Bronchial epithelial cell (primary cell): ENCODE data around the gene GRK3. TPM values are rescaled to one million over a fixed set of nuclear protein-coding genes. Genes with fewer than 3 reads are reported as not detected.
"Not testable (repeated sequence)": the region's sequence is repeated elsewhere in the genome, so short reads cannot be mapped to it uniquely, and the experiment has no call there.

Source experiments
- DNase-seq: peaks from one replicate; pipeline ENCODE4 v3.0.0-alpha.2; 2010; ENCODE audit warnings: low read depth
- FAIRE-seq: peaks from 2 replicates; lab custom pipeline; 2011; peaks lifted over from hg19 to GRCh38; lab: Jason Lieb, UNC
- H3K27me3 ChIP-seq: 2 replicates; pipeline ENCODE4 v1.5.1; 2011; ENCODE audit warnings: low read length; ENCODE audit not compliant: control insufficient read depth, insufficient read depth
- H3K36me3 ChIP-seq: 2 replicates; pipeline ENCODE4 v1.5.1; 2011; ENCODE audit warnings: low read length; ENCODE audit not compliant: control insufficient read depth, insufficient read depth
- H3K4me3 ChIP-seq: 2 replicates; pipeline ENCODE4 v1.5.1; 2011; ENCODE audit warnings: mild to moderate bottlenecking, low read depth, low read length, control low read depth
- CTCF ChIP-seq: IDR thresholded peaks from 2 replicates; pipeline ENCODE4 v1.5.1; 2011; ENCODE audit warnings: mild to moderate bottlenecking, moderate library complexity, low read length, control low read depth, inconsistent platforms; ENCODE audit not compliant: insufficient read depth, severe bottlenecking
- total RNA-seq: library from RNA; depleted of rRNA; stranded (reverse); fragments of >200 nt; gene quantifications from 2 replicates; pipeline ENCODE4 v1.2.1, GENCODE V29; 2014

The GRK3 gene
- total RNA-seq, 1 donor from 2014 or later, result 4.2 TPM

DNA sequence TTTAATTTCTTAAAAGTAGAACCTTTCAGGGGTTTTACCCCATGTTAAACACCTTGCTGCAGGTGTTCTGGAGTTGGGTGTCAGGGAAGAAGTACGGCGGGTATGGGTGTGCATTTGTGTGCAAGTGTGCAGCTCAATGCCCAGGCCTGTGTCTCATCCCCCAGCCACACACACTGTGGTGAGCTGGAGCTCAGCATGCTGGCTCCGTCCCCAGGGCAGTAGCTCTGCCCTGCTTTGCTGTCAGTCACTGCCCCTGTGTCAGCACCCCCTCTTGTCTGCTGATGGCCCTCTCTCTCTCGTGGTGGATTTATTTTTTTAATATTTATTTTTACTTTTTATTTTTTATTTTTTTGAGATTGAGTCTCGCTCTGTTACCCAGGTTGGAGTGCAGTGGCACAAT is 141.7 kb downstream of the GRK3 start:
- FAIRE-seq (no peak), DNase-seq (no peak)
- H3K27me3 ChIP-seq, result no peaks in the 10 kb centered on the region
- TF ChIP-seq CTCF, result no peak
- H3K4me3 ChIP-seq, result no peak overlapping the region
- peaks cover 2% of the 10 kb centered on the region for H3K36me3 ChIP-seq

- not testable (repeated sequence) for DNase-seq, H3K4me3 ChIP-seq
These were observed 144.0 kb downstream of the GRK3 start for GRCh38 chr22:25708430-25708829.

DNA sequence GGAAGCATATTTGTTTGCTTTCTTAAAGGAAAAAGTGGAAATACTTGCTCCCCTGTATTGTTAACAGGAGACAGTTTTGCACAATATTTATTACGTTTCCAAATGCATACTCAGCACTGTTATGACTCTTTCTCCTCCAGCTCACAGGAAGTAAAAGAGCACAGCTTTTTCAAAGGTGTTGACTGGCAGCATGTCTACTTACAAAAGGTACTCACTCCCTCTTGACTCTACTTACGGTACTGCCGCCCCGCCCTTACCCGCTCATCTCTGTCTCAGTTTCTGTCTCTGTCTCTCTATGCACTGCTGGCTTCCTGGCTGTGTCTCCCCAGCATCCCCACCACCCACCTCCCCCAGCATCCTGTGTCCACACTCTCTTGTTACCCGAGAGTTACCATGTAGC is 145.3 kb downstream of the GRK3 start:
- Histone ChIP-seq H3K36me3 (peaks cover 2% of the 10 kb centered on the region), H3K27me3 (no peaks in the 10 kb centered on the region), H3K4me3 (no peak overlapping the region)
- DNase-seq, result peak; percentile 51
- TF ChIP-seq CTCF, result no peak
- no peak for FAIRE-seq

More at GRCh38 chr22:25708430-25708829, 144.0 kb downstream of the GRK3 start:
- FAIRE-seq, H3K36me3 ChIP-seq, H3K27me3 ChIP-seq: not testable (repeated sequence)

DNA sequence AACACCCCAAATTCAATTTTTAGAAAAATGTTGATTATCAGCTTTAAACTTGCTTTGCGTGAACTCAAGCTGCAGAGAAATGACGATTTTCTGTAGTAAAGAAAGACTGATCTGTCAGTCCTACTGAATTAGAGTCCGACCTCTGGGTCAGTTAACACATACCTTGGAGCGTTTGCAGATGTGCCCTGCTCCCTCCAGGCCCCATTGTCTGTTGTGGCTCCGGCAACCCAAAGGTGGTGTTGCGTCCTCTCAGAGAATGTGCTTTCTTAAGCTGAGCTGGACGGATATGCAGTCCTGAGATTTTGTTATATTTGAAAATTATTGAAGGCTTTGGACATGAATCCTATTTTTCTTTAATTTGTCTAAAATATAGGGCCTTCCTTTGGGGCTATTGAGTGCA is 146.0 kb downstream of the GRK3 start:
- Histone ChIP-seq H3K27me3 (no peaks in the 10 kb centered on the region), H3K4me3 (no peak overlapping the region), H3K36me3 (peaks cover 2% of the 10 kb centered on the region)
- FAIRE-seq, result no peak
- TF ChIP-seq CTCF, result no peak
- DNase-seq, result no peak

GRCh38 chr22:25711491-25711890 is 147.0 kb downstream of the GRK3 start:
- no peak for FAIRE-seq
- TF ChIP-seq CTCF, result no peak

GRCh38 chr22:25712661-25713400 is 148.4 kb downstream of the GRK3 start:
- FAIRE-seq (no peak), DNase-seq (no peak)
- TF ChIP-seq CTCF, result no peak
- Histone ChIP-seq H3K36me3 (peaks cover 2% of the 10 kb centered on the region), H3K4me3 (no peak overlapping the region), H3K27me3 (no peaks in the 10 kb centered on the region)

More at GRCh38 chr22:25711491-25711890, 147.0 kb downstream of the GRK3 start:
- DNase-seq, result no peak
- Histone ChIP-seq H3K27me3 (no peaks in the 10 kb centered on the region), H3K36me3 (peaks cover 2% of the 10 kb centered on the region), H3K4me3 (no peak overlapping the region)
